HG02588 (cell line): ENCODE results near the gene FAM234B.
"Not testable (repeated sequence)": the region's sequence is repeated elsewhere in the genome, so short reads cannot be mapped to it uniquely, and the experiment has no call there.

Experiments
- ATAC-seq: cut with Tn5 transposase; IDR thresholded peaks from one replicate; pipeline ENCODE4 v1.9.1; 2021; ENCODE audit warnings: mild to moderate bottlenecking, moderate library complexity; ENCODE audit not compliant: unreplicated experiment

The FAM234B gene

DNA sequence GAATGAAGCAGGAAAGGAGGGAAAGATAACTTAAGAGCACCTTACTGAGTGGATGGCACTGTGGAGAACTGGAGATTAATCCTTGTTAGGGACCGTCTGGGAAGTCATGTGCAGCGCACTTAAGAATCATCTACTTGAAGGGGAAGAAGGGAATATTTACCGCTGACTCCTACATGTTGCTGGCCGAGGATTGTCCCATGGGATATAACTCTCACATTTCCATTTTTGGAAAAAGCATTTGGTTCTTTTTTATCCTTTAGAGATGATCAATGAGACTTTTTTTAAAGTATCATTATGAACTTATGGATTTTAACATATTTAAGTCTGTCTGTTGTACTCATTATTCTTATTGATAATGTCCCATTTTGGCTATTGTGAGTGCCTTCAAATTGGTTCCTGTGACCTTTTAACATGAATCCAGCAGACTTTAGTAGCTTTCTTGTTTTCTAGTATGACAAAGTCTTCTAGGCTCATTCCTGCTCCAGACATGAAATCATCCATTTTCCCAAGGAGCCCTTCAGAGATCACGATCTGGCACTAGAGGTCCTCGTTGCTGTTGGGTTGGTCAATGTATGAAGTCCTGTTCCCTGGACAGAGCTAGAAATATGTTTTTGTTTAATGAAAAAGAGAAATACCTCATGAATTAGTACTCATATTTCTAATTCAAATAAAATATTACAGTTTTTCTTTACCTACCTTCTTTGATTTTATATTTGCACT, 20.2 kb upstream of the FAM234B start:
- ATAC-seq, result no peak

GRCh38 chr12:13024531-13024916, 19.7 kb upstream of the FAM234B start:
- ATAC-seq, result no peak

DNA sequence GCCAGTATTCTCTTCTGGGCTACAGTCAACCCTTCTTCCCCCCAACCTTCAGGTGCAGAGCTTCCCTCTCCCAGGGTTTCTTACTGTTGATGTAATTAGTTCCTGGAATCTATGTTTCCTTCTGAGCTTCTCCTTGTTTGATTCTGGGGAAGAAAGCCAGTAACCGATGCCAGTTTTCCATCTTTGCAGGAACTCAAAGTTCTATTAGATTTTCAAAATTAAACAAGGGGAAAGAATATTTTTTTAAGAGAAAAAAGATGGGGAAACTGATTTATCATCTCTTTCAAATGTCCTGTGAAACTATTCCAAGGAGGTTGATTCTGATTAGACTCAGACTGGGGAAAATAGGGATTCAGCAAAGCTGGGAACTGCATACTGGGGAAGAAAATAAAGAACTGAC, 17.9 kb upstream of the FAM234B start:
- ATAC-seq, result no peak

GRCh38 chr12:13027032-13027431, 17.1 kb upstream of the FAM234B start:
- ATAC-seq, result no peak

DNA sequence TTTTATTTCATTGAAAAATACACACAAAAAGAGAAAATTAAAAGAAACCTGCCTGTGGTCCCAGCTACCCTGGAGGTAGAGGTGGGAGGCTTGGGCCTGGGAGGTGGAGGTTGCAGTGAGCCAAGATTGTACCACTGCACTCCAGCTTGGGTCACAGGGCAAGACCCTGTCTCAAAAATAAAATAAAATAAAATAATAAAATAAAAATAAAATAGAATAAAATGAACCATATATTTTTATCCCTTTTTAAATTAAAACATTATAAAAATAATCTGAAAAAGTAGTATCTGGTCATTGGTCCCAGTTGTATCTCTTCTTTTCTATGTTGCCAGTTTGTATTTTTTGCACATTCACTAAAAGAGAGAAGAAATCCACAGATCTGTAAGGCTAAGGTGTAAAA, 16.7 kb upstream of the FAM234B start:
- no peak for ATAC-seq

GRCh38 chr12:13028825-13029570, 15.2 kb upstream of the FAM234B start:
- no peak for ATAC-seq

- no peak for ATAC-seq
Measured at GRCh38 chr12:13030541-13031291, 13.5 kb upstream of the FAM234B start.

DNA sequence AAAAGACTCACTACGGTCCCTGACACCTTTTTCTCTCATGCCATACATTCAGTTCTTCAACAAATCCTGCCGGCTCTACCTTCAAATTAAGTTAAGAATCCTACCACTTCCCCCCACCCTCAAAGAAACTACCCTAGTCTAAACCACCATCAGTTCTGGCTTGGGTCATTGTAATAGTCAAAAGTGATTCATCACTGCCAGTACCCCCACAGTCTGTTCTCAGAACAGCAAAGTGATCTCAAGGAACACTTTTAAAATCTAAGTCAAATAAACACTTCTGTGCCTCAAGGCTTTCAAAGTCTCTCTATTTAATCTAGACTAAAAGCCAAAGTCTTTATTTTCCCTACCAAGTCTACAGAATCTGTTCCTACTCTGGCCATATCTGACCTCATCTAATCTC, 12.0 kb upstream of the FAM234B start:
- ATAC-seq, result no peak

- ATAC-seq, result no peak
Measured at GRCh38 chr12:13033476-13033875, 10.7 kb upstream of the FAM234B start.

DNA sequence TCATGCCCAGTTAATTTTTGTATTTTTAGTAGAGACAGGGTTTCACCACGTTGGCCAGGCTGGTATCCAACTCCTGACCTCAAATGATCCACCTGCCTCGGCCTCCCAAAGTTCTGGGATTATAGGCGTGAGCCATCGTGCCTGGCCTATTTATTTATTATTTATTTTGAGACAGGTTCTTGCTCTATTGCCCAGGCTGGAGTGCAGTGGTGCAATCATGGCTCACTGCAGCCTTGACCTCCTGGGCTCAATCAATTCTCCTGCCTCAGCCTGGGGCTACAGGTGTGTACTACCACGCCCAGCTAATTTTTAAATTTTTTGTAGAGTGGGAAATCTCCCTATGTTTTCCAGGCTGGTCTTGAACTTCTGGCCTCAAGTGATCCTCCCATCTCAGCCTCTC, 8.8 kb upstream of the FAM234B start:
- not testable (repeated sequence) for ATAC-seq

DNA sequence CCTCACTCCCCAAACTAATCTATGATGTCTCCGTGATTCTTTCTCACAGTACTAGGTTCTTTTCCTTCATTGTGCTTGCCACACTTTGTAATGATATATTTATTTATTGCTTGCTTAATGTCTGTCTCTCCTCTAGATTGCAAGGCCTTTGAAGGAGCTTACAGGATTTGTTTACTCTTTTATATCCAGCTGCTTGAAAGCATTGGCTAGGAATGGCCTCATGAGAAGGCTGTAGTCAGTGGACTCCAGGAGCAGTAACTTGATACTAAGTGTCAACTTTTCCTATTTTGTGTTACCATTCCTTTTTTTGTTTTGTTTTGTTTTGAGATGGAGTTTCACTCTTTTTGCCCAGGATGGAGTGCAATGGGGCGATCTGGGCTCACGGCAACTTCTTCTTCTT, 7.3 kb upstream of the FAM234B start:
- no peak for ATAC-seq

DNA sequence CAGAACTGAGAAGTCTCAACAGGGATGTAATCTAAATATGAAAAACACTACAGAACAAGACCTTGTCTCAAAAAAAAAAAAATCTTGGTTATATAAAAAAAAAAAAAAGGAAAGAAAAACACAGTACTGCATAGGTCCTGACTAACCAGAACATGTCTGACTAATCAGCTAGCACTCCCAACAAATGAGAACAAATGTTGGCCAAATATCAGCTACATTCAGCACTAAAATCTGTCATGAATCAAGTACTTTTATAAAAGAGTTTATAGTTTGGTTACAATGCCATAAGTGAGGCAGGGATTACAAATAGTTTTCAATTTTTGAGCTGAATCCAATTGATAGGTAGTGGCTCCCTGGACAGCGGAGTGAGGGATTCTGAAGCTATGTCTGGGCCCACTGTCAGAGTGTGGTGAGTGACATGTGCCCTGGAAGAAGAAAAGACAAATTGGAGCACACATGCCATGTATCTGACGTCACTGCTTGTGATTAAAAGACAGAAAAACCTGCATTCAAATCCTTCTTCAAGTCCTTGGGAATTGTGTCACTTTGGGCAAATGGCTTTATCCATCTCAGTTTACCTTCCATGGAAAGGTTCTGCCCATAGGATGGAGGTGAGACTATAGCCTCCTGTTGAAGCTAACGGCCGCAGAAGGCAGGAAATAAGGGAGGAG, 5.6 kb upstream of the FAM234B start:
- ATAC-seq, result no peak

DNA sequence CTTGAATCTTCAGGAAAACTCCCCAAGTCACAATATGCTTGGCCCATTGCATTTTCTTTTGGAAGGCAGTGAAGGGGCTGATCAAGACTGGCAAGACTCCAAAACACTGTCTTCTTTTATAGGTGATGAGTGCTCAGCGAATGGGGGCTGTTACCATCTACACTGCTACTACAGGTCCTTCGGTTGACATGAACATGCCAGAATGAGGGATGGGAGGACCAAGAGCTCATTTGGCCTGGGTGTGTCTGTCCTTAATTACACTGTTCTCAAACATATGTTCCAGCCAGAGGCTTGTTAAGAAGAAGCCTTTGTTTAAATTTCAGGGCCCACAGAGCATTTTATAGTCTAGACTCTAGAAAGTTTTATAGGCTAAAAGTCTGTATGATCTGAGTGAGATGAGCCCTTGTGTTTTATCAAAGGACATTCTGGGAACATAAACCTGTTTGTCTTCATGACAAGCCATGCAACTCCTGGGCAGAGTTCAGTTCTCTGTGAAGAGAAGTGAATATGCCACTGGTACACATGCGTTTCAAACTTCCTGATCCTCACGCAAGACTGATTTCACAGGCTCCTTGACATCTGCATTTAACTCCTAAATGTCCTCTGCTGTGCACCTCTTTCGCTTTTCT, 4.7 kb upstream of the FAM234B start:
- ATAC-seq, result no peak

DNA sequence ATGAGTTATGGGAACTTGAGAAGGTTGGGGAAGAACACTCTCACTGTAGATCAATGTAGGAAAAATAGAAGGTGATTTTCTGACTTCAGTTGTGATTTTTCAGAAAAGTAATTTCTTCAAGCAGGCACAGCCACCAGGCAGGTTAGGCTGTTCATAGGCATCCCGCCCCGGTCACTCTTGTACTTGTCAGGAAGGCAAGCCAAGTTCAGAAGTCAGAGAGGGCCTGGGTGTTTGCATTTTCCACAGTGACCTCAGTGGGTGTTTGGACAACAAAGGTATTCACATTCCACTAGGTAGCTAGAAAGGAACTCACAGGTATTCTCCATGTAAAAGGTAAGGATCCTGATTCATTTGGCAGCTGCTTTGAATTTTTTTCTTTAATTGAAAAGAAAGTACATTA, 3.0 kb upstream of the FAM234B start:
- no peak for ATAC-seq

DNA sequence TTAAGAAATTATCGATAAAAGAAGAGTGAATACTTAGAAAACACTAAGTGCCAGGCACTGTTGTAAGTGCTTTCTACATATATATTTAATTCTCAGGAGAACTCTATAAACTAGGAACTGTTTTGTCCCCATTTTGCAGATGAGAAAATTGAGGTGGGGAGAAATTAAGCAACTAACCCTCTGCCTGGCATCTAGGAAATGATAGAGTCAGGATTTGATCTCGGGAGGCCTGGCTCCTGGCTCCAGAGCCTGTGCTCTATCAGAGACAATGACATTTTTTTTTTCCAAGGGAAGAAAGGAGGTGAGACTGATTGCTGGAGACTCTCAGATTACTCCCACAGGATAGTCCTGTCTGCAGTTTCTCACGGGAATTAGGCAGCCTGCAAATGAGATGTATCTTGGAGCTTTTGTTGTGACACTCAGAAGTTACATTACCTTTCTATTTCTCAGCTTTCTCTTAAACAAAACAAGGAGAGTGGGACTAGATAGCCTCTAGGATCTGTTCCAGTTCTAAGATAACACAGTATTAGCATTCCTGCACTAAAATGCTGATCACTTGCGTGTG, 1.4 kb upstream of the FAM234B start:
- ATAC-seq, result no peak

DNA sequence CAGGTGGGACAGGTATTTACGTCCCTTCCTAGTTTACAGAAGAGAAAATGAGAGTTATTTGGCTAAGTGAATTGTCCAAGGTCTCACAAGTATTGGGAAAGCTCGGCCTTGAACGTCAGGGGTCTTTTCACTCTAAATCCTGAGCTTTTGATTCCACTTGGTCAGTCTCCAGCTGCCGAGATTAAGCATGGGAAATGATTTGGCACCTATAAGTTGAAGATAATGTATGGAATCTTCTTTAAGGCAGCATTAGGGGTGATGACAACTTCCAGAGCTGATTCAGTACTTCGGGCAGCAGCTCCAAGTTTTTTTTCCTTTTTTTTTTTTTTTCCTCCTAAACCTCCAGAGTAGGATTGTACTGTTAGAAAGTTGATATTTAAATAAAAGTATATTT, 722 bp downstream of the FAM234B start:
- ATAC-seq, result no peak

DNA sequence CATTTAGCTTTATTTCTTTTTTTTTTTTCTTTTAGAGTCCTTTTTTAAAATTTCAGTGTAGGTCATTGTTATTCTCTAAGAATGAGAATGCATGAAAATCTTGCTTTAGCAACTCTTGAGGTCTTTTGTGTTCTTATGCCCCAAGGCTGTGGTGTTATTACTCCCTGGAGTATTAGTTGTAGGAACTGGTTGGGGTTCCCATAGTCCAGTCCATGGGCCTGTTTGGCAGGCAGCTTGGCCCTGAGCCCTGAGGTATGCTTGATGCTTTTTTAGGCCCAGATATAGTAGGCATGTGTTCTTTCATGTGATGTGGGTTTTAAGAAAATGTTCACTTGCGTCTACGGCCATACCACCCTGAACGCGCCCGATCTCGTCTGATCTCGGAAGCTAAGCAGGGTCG, 1.6 kb downstream of the FAM234B start:
- ATAC-seq, result no peak

DNA sequence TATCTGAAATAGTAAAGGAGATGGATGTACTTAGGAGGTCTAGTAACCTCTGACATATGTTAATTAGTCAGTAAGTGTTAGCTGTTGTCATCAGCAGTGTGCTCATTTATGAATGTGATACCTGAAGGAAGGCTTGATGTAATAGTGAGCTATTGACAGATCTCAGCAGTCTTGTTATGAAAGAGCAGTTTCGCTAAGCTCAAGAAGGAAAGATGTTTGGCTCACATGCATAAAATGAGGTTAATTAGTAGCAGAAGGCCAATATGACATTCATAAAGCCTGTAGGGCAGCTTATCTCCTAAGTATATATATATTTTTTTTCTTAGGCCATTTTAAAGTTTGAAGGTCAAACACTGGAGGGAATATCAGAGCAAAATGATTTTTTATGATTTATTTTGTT, 2.8 kb downstream of the FAM234B start:
- ATAC-seq, result peak; percentile 42

DNA sequence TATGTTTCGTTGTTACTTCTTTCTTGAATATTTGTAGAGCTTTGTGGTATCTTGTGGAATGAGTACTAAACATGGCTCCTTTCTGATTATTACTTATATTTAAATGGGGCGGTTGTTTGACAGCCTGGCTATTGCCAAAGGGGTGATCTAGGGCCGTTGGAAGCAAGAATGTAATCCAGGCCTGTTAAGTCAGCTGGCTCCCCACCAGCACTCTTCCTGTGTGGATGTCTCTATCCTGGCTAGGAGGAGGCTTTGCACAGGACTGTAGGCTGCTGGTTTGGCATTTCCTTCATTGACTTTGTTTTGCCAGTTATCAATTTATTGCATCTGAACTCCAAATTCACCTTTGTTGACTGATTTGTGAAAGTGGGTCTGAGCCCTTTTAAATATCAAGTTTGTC, 5.6 kb downstream of the FAM234B start:
- no peak for ATAC-seq

DNA sequence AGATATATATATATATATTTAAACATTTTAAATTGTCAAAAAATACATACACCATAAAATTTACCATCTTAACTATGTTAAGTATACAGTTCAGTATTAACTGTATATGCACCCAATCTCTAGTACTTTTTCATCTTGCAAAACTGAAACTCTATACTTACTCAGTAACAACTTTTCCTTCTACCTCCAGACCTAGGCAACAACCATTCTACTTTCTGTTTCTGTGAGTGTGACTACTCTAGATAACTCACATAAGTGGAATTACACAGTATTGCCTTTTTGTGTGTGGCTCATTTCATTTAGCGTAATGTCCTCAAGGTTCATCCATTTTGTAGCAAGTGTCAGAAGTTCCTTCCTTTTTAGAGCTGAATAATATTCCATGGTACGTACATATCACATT, 8.2 kb downstream of the FAM234B start:
- no peak for ATAC-seq

GRCh38 chr12:13053617-13054016, 9.4 kb downstream of the FAM234B start:
- ATAC-seq, result not testable (repeated sequence)
